SK-N-MC (cell line): ENCODE results near the gene VASH1.
A peak's percentile ranks its signal among the peaks of the same experiment; 100 is the strongest.

Experiments
- DNase-seq: peaks from one replicate; pipeline ENCODE4 v3.0.0-alpha.2; 2011; ENCODE audit warnings: low read depth, low spot score
- H3K27ac ChIP-seq: fragments of 200-600 bp; sonication (generic); 2 replicates; pipeline ENCODE4 v1.5.1; 2016; ENCODE audit warnings: mixed run types
- H3K36me3 ChIP-seq: fragments of 200-600 bp; sonication (generic); 2 replicates; pipeline ENCODE4 v1.6.1; 2017; ENCODE audit warnings: antibody characterized with exemption, low read length, mixed read lengths; ENCODE audit not compliant: insufficient read depth
- H3K4me3 ChIP-seq: fragments of 200-600 bp; sonication (generic); 2 replicates; pipeline ENCODE4 v1.5.1; 2016
- H3K9ac ChIP-seq: fragments of 200-600 bp; sonication (generic); 2 replicates; pipeline ENCODE4 v1.8.0; 2017; ENCODE audit warnings: mixed run types, mixed read lengths; ENCODE audit not compliant: insufficient read length
- H3K9me3 ChIP-seq: fragments of 200-600 bp; sonication (generic); 2 replicates; pipeline ENCODE4 v1.6.1; 2017; ENCODE audit warnings: low read depth, mild to moderate bottlenecking, antibody characterized with exemption, low read length, moderate library complexity, mixed read lengths
- EZH2 ChIP-seq: fragments of 200-600 bp; sonication (generic); IDR thresholded peaks from one replicate; pipeline ENCODE4 v1.6.1; 2017; ENCODE audit warnings: antibody characterized with exemption
- FOXP2 ChIP-seq: optimal IDR thresholded peaks from 2 replicates; pipeline ENCODE3; 2011; ENCODE audit warnings: mild to moderate bottlenecking, moderate library complexity; ENCODE audit not compliant: insufficient read depth; ENCODE audit errors: extremely low read length, control extremely low read depth
- POLR2AphosphoS5 ChIP-seq: IDR thresholded peaks from 2 replicates; pipeline ENCODE4 v1.6.1; 2012; ENCODE audit warnings: mild to moderate bottlenecking, low read depth, low read length, borderline replicate concordance

The VASH1 gene

DNA sequence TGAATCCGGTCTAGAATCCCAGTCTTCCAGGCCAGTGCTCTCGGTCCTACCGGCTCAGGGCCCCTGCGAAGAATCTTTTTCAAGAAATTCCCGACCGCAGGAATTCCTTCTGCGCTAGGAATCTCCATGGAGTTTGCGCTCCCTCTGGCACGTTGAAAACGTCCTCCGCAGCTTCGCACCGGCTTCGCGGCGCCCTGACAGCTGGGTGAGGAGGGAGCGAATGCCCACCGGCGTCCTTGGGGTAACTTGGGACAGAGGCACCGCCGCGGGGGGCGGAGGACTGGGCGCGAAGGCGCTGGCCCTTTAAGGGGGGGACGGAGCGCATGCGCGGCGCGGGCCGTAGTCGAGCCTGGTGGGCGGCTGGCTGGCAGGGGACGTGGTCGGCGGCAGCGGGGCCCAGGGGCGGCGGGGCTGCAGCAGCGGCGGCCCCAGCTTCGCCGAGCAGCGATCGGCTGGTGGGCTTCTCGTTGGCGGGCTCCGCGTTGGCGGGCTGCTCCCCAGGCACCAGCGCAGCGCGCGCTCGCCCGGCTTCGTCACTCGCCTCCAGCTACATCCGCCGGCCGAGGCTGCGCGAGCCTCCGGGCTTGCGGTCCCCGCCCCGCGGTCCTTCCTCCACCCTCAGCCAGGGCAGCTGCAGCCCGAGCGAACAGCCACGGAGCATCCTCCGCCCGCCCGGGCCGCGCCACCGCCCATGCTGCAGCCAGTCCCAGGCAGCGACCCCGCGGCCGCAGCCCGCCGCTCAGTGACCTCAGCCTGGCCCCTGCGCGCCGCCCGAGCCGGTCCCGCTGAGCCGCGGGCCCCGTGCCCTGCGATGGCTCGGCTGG lies at the start of gene VASH1:
Gene VASH1 (plus strand): TSS at position 333 of the 824 bp plus-strand sequence. CDS start 1,354 bp downstream, outside the sequence.
- TF ChIP-seq POLR2AphosphoS5 (peak; percentile 57; the same call in 1 of the 2 replicates), FOXP2 (no peak), EZH2 (no peak)
- Histone ChIP-seq H3K36me3 (no peaks in the 10 kb centered on the region), H3K4me3 (peak within 1 kb of the TSS; percentile 89), H3K9ac (peak within 1 kb of the TSS; percentile 70), H3K27ac (no peak within 1 kb of the TSS), H3K9me3 (no peaks in the 10 kb centered on the region)
- DNase-seq = no peak

GRCh38 chr14:76713121-76713520 lies 48.1 kb upstream of the VASH1 start:
- no peaks in the 10 kb centered on the region for H3K36me3 ChIP-seq
- TF ChIP-seq POLR2AphosphoS5 (no peak), EZH2 (no peak), FOXP2 (no peak)

GRCh38 chr14:76714470-76714869 lies 46.8 kb upstream of the VASH1 start:
- H3K9ac ChIP-seq = no peak overlapping the region
- DNase-seq = no peak
- no peak for TF ChIP-seq FOXP2
- TF ChIP-seq EZH2 = no peak
- TF ChIP-seq POLR2AphosphoS5 = no peak
- no peaks in the 10 kb centered on the region for H3K9me3 ChIP-seq
- H3K36me3 ChIP-seq = no peaks in the 10 kb centered on the region
- no peak overlapping the region for H3K27ac ChIP-seq
- no peak overlapping the region for H3K4me3 ChIP-seq

More at GRCh38 chr14:76713121-76713520, 48.1 kb upstream of the VASH1 start:
- H3K27ac ChIP-seq = no peak overlapping the region
- no peak overlapping the region for H3K9ac ChIP-seq
- DNase-seq = no peak
- H3K9me3 ChIP-seq = no peaks in the 10 kb centered on the region
- no peak overlapping the region for H3K4me3 ChIP-seq

GRCh38 chr14:76715101-76715500 lies 46.2 kb upstream of the VASH1 start:
- Histone ChIP-seq H3K36me3 (no peaks in the 10 kb centered on the region), H3K9ac (no peak overlapping the region), H3K9me3 (no peaks in the 10 kb centered on the region), H3K27ac (no peak overlapping the region), H3K4me3 (no peak overlapping the region)
- no peak for TF ChIP-seq EZH2
- no peak for TF ChIP-seq POLR2AphosphoS5
- no peak for TF ChIP-seq FOXP2
- DNase-seq = no peak

DNA sequence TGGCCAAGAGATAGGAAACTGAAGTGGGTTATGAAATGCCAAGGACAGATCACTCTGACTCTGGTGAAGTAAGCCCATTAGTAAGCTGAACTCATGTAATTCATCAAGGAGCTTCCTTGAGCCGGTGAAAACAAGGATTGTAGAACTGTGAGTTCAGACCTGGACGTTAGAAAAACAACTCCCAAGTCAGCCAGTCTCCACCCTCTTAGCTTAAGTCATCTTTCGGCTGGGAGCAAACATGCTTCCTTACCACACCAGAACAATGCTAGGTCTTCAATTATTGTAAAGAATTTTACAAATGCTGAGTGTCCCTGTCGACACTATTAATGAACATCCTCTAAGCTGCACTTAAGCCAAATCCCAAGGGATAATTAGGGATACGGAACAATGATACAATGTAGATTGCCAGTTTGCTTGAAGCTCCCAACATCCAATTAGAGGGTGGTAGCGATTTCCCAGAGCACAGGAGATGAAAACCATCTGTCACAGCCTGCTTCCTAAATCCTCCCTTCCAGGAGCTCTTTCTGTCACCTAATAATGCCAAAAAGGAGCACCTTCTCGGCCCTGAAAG lies 45.7 kb upstream of the VASH1 start:
- no peaks in the 10 kb centered on the region for H3K36me3 ChIP-seq
- peak; percentile 22 for DNase-seq
- H3K9ac ChIP-seq = no peak overlapping the region
- no peak overlapping the region for H3K27ac ChIP-seq
- H3K4me3 ChIP-seq = peak overlapping the region; percentile 31; the same call in 1 of the 2 replicates
- TF ChIP-seq POLR2AphosphoS5 = no peak
- TF ChIP-seq FOXP2 = no peak
- TF ChIP-seq EZH2 = no peak
- no peaks in the 10 kb centered on the region for H3K9me3 ChIP-seq

DNA sequence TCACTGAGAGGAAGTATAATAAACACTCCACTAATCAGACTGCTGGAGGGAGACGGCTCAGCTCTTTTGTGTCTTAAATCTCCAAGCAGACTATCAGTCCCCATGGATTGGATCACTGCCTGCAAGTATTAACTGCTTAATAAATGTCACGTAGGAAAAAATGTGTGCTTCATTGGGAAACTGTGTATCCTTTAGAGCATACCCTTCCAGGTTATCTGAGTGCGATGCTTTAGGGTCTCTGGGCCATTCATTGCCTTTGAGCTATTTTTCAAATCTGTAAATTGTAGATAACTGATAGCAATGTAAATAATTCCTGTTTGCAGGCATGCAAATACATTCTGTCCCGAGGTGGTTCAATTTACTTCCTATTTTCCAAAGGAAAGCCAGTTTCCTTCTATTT lies 45.0 kb upstream of the VASH1 start:
- Histone ChIP-seq H3K4me3 (no peak overlapping the region; the same call in 1 of the 2 replicates), H3K9ac (no peak overlapping the region), H3K9me3 (no peaks in the 10 kb centered on the region), H3K36me3 (no peaks in the 10 kb centered on the region), H3K27ac (no peak overlapping the region)
- DNase-seq = peak; percentile 22
- no peak for TF ChIP-seq POLR2AphosphoS5
- TF ChIP-seq FOXP2 = no peak
- no peak for TF ChIP-seq EZH2

GRCh38 chr14:76717508-76718290 lies 43.6 kb upstream of the VASH1 start:
- DNase-seq = no peak

More at GRCh38 chr14:76717508-76718290, 43.6 kb upstream of the VASH1 start:
- H3K9me3 ChIP-seq = no peaks in the 10 kb centered on the region
- H3K36me3 ChIP-seq = no peaks in the 10 kb centered on the region
- H3K4me3 ChIP-seq = no peak overlapping the region
- H3K9ac ChIP-seq = no peak overlapping the region
- no peak for TF ChIP-seq EZH2
- no peak for TF ChIP-seq FOXP2
- TF ChIP-seq POLR2AphosphoS5 = no peak
- no peak overlapping the region for H3K27ac ChIP-seq
